Measurements from ENCODE around the gene CASTOR2.
"Not testable (repeated sequence)": the region's sequence is repeated elsewhere in the genome, so short reads cannot be mapped to it uniquely, and the experiment has no call there.

CASTOR2 gene

GRCh38 chr7:74994869-74995543, 30.5 kb downstream of the CASTOR2 start:
- not testable (repeated sequence) for DNase-seq (ENCODE audit: low read depth in 2 of 2, low spot score in 1 of 2)

GRCh38 chr7:74996361-74996760, 31.9 kb downstream of the CASTOR2 start:
- not testable (repeated sequence) for DNase-seq (ENCODE audit: low read depth in 2 of 2, low spot score in 1 of 2)

- DNase-seq (ENCODE audit: low read depth in 2 of 2, low spot score in 1 of 2): not testable (repeated sequence)
Measured at GRCh38 chr7:74997811-74998210, 33.3 kb downstream of the CASTOR2 start.

GRCh38 chr7:75001356-75001755, 36.9 kb downstream of the CASTOR2 start:
- DNase-seq (ENCODE audit: low read depth in 2 of 2, low spot score in 1 of 2): not testable (repeated sequence)

- no peak for DNase-seq (ENCODE audit: low read depth in 2 of 2, low spot score in 1 of 2)
Measured at GRCh38 chr7:75010036-75010435, 45.5 kb downstream of the CASTOR2 start.

- DNase-seq (ENCODE audit: low read depth in 2 of 2, low spot score in 1 of 2): no peak
Measured at GRCh38 chr7:75017832-75018231, 53.3 kb downstream of the CASTOR2 start.

- DNase-seq (ENCODE audit: low read depth in 2 of 2, low spot score in 1 of 2): no peak
Measured at GRCh38 chr7:75018570-75019364, 54.3 kb downstream of the CASTOR2 start.

GRCh38 chr7:75019800-75020199, 55.3 kb downstream of the CASTOR2 start:
- DNase-seq (ENCODE audit: low read depth in 2 of 2, low spot score in 1 of 2): no peak

- no peak for DNase-seq (ENCODE audit: low read depth in 2 of 2, low spot score in 1 of 2)
Measured at GRCh38 chr7:75024922-75025321, 60.4 kb downstream of the CASTOR2 start.

- no peak for DNase-seq (ENCODE audit: low read depth in 2 of 2, low spot score in 1 of 2)
Measured at GRCh38 chr7:75028299-75028698, 63.8 kb downstream of the CASTOR2 start.

GRCh38 chr7:75033064-75033463, 68.6 kb downstream of the CASTOR2 start:
- DNase-seq (ENCODE audit: low read depth in 2 of 2, low spot score in 1 of 2): no peak

GRCh38 chr7:75033826-75034225, 69.3 kb downstream of the CASTOR2 start:
- DNase-seq (ENCODE audit: low read depth in 2 of 2, low spot score in 1 of 2): no peak

GRCh38 chr7:75038508-75038907, 74.0 kb downstream of the CASTOR2 start:
- DNase-seq (ENCODE audit: low read depth in 2 of 2, low spot score in 1 of 2): no peak

GRCh38 chr7:75039166-75039565, 74.7 kb downstream of the CASTOR2 start:
- no peak for DNase-seq (ENCODE audit: low read depth in 2 of 2, low spot score in 1 of 2)

- no peak for DNase-seq (ENCODE audit: low read depth in 2 of 2, low spot score in 1 of 2)
Measured at GRCh38 chr7:75039709-75040108, 75.2 kb downstream of the CASTOR2 start.

- DNase-seq (ENCODE audit: low read depth in 2 of 2, low spot score in 1 of 2): no peak
Measured at GRCh38 chr7:75040512-75040911, 76.0 kb downstream of the CASTOR2 start.

GRCh38 chr7:75042286-75042685, 77.8 kb downstream of the CASTOR2 start:
- DNase-seq (ENCODE audit: low read depth in 2 of 2, low spot score in 1 of 2): no peak

GRCh38 chr7:75042831-75043703, 78.6 kb downstream of the CASTOR2 start:
- DNase-seq (ENCODE audit: low read depth in 2 of 2, low spot score in 1 of 2): no peak

GRCh38 chr7:75045881-75046280, 81.4 kb downstream of the CASTOR2 start:
- DNase-seq (ENCODE audit: low read depth in 2 of 2, low spot score in 1 of 2): no peak

GRCh38 chr7:75048435-75049379, 84.2 kb downstream of the CASTOR2 start:
- DNase-seq (ENCODE audit: low read depth in 2 of 2, low spot score in 1 of 2): no peak
